GM10266 (cell line): ENCODE measurements around the gene QRICH2.
A peak's percentile ranks its signal among the peaks of the same experiment; 100 is the strongest.
"Not testable (repeated sequence)": the region's sequence is repeated elsewhere in the genome, so short reads cannot be mapped to it uniquely, and the experiment has no call there.

ENCODE experiments used
- DNase-seq: peaks from one replicate; pipeline ENCODE4 v3.0.0; 2012; ENCODE audit errors: extremely low spot score
- CTCF ChIP-seq: IDR thresholded peaks from 2 replicates; pipeline ENCODE4 v1.5.1; 2012; ENCODE audit warnings: mild to moderate bottlenecking, low read depth; ENCODE audit not compliant: control insufficient read depth, insufficient read depth; ENCODE audit errors: missing control alignments

The QRICH2 gene

GRCh38 chr17:76263896-76264295 lies 44.2 kb downstream of the QRICH2 start:
- no peak for DNase-seq
- no peak for TF ChIP-seq CTCF

DNA sequence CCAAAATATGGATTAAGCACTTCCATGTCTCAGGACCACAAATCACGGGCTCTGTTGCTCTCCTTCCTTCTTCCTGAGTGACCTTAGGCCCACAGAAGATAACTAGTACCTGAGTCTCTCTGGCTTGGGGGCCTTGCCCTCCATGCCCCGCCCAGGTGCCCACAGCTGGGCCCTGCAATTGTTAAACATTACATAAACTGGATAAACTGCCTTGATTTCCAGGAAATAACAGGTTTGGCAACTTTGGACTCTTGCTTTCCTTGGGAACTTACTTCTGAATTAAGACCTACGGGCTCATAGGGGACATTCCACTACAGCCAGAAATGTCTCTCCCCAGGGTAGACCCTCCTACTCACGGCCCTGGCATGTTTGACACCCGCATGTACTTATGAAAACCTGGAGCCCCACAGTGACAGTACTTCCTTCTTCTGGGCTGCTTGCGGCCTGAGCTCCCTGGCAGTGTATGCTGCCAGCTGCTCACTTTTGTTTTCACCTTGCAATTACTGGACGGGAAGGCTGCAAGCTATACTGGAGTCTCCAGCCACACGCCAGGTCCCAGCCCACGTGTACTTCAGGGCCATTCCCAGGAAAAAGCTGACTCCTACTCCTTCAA lies 45.2 kb downstream of the QRICH2 start:
- peak; percentile 78 for DNase-seq

GRCh38 chr17:76261421-76262215 lies 46.5 kb downstream of the QRICH2 start:
- peak; percentile 62 for DNase-seq
- no peak for TF ChIP-seq CTCF

More for the DNA sequence above, 45.2 kb downstream of the QRICH2 start:
- no peak for TF ChIP-seq CTCF

DNA sequence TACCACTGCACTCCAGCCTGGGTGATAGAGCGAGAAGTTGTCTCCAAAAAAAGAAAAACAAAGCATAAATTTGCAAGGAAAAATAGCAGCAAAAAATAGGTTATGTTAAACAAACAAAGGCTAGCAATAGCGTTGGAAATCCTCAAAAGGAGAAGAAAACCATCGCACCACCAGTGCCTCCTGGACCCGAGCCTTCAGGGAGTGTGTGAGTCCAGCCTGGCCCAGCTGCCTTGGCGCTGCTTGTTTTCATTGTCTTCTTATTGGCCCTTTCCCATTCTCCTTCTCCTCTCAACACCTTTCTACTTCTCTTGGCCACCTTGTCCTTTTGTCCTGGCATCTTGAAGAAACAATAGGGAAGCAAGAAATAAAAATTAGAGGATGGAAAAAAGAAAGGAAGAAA lies 47.4 kb downstream of the QRICH2 start:
- no peak for TF ChIP-seq CTCF
- DNase-seq: no peak

GRCh38 chr17:76260220-76260619 lies 47.9 kb downstream of the QRICH2 start:
- DNase-seq: no peak
- TF ChIP-seq CTCF: no peak

DNA sequence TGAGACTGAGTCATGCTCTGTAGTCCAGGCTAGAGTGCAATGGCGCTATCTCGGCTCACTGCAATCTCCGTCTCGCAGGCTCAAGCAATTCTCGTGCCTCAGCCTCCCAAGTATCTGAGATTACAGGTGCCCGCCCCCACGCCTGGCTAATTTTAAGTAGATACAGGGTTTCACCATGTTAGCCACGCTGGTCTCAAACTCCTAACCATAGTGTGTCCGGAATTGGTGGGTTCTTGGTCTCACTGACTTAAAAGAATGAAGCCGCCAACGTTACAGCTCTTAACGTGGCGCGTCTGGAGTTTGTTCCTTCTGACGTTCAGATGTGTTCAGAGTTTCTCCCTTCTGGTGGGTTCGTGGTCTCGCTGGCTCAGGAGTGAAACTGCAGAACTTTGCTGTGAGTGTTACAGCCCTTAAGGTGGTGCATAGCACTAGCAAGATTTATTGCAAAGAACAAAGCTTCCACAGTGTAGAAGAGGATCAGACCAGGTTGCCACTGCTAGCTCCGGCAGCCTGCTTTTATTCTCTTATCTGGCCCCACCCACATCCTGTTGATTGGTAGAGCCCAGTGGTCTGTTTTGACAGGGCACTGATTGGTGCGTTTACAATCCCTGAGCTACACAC lies 51.5 kb downstream of the QRICH2 start:
- DNase-seq: not testable (repeated sequence)

DNA sequence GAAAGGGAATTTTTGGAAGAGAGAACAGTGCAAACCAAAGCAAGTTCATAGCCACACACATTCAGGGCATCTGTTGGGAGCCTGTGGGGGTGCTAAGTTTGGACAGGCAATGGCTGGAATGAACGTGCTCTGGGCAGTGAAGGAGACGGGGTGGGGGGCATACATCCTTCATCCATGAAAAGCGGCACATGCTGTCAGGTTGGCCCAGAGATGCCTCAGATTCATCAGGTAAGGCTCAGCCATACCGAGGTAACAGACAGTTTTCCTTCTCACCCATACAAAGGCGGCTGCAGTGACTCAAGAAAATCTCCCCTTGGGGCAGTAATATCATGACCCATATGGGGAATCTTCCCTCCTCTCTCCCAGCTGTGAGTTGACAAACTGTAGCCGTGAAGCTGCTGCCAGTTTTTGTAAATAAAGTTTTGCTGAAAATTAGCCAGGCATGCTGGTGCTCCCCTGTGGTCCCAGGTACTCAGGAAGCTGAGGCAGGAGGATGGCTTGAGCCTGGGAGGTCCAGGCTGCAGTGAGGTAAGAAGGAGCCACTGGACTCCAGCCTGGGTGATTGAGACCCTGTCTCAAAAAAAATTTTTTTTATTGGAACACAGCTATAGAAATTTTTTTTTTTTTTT lies 52.2 kb downstream of the QRICH2 start:
- no peak for TF ChIP-seq CTCF
- DNase-seq: no peak
